GM23248 (cell line): ENCODE results near the gene PTPRN2.

Experiments used
- EZH2 ChIP-seq: fragments of 200-600 bp; sonication (generic); IDR thresholded peaks from 2 replicates; pipeline ENCODE4 v1.6.1; 2018; ENCODE audit warnings: antibody characterized with exemption, mild to moderate bottlenecking; ENCODE audit not compliant: insufficient read depth, poor library complexity, severe bottlenecking
- EZH2phosphoT487 ChIP-seq: fragments of 200-600 bp; sonication (generic); IDR thresholded peaks from 2 replicates; pipeline ENCODE4 v1.6.1; 2018; ENCODE audit warnings: antibody characterized with exemption, moderate library complexity, mild to moderate bottlenecking, low read depth; ENCODE audit not compliant: insufficient read depth

- no peak for TF ChIP-seq EZH2
- no peak for TF ChIP-seq EZH2phosphoT487
These were observed 115.9 kb downstream of the PTPRN2 start for GRCh38 chr7:158471716-158472115.
